Endothelial cell of umbilical vein (primary cell): Measurements from ENCODE around the gene LGR4. TPM values are rescaled to one million over a fixed set of nuclear protein-coding genes. Genes with fewer than 3 reads are reported as not detected.

ENCODE experiments used
- BruUV-seq: library from RNA; stranded (reverse); fragments of 400-500 nt; replicated peaks from 2 replicates; lab custom pipeline; 2021; lab: Mats Ljungman, UMichigan
- CTCF ChIA-PET: fragments of 300-600, 350-600 bp; sonication (Branson Sonifier 250); formaldehyde crosslinking; loops from one replicate; lab custom pipeline; 2021; ENCODE audit warnings: antibody characterized with exemption, inconsistent platforms; lab: Charles Lee
- POLR2A ChIA-PET: fragments of 300-600, 350-600 bp; sonication (Branson Sonifier 250); formaldehyde crosslinking; loops from one replicate; lab custom pipeline; 2021; ENCODE audit warnings: antibody characterized with exemption, inconsistent platforms; lab: Charles Lee
- DNase-seq: peaks from one replicate; pipeline ENCODE4 v3.0.0-alpha.2; 2011; ENCODE audit warnings: low read depth, low spot score
- FAIRE-seq: peaks from 2 replicates; lab custom pipeline; 2011; peaks lifted over from hg19 to GRCh38; lab: Jason Lieb, UNC
- H2AFZ ChIP-seq: 2 replicates; pipeline ENCODE4 v1.6.0; 2012; ENCODE audit warnings: low read depth, low read length, control low read depth, inconsistent platforms
- H3K27ac ChIP-seq: 2 replicates; pipeline ENCODE4 v1.5.1; 2011; ENCODE audit warnings: low read depth, mild to moderate bottlenecking, control low read depth, low read length, moderate library complexity; ENCODE audit not compliant: insufficient read depth
- H3K27me3 ChIP-seq, 2 experiments: 2 replicates each; pipeline versions ENCODE4 v1.6.0 to v1.6.1; 2011; ENCODE audit warnings: low read length in 2 of 2, mixed read lengths in 1 of 2; ENCODE audit not compliant: control insufficient read depth in 2 of 2, insufficient read depth in 2 of 2
- H3K36me3 ChIP-seq, 2 experiments: 2 replicates in 1 of 2; 3 replicates in 1 of 2; pipeline ENCODE4 v1.5.1; 2011; ENCODE audit warnings: low read length in 2 of 2, mild to moderate bottlenecking in 1 of 2, moderate library complexity in 1 of 2; ENCODE audit not compliant: control insufficient read depth in 2 of 2, insufficient read depth in 2 of 2; ENCODE audit errors: extremely low read depth in 1 of 2
- H3K4me1 ChIP-seq: 3 replicates; pipeline ENCODE4 v1.5.1; 2011; ENCODE audit warnings: mild to moderate bottlenecking, low read length; ENCODE audit not compliant: control insufficient read depth, insufficient read depth; ENCODE audit errors: extremely low read depth
- H3K4me2 ChIP-seq: 2 replicates; pipeline ENCODE4 v1.6.1; 2011; ENCODE audit warnings: low read length, control low read depth, mixed read lengths; ENCODE audit not compliant: insufficient read depth
- H3K4me3 ChIP-seq, 3 experiments: fragments of 200-600 bp in 1 of 3; sonication (generic), shearing (Covaris generic) in 1 of 3; replicated peaks in 1 of 3; 2 replicates each; pipeline ENCODE4 v1.5.1; 2011 to 2016; ENCODE audit warnings: control low read depth in 3 of 3, low read length in 3 of 3, mild to moderate bottlenecking in 2 of 3, inconsistent platforms in 1 of 3, low read depth in 1 of 3, moderate library complexity in 1 of 3; ENCODE audit not compliant: insufficient read depth in 1 of 3
- H3K79me2 ChIP-seq: 2 replicates; pipeline ENCODE4 v1.6.0; 2012; ENCODE audit warnings: low read length, inconsistent platforms; ENCODE audit not compliant: control insufficient read depth, insufficient read depth
- H3K9ac ChIP-seq: replicated peaks from 2 replicates; pipeline ENCODE3; 2011; ENCODE audit warnings: low read length, control low read depth; ENCODE audit not compliant: insufficient read depth; ENCODE audit errors: extremely low read depth
- H3K9me1 ChIP-seq: replicated peaks from 3 replicates; pipeline ENCODE4 v1.6.0; 2011; ENCODE audit warnings: mild to moderate bottlenecking, low read length; ENCODE audit not compliant: control insufficient read depth, insufficient read depth; ENCODE audit errors: extremely low read depth
- H3K9me3 ChIP-seq: replicated peaks from 2 replicates; pipeline ENCODE4 v1.5.1; 2012; ENCODE audit warnings: low read length, inconsistent platforms; ENCODE audit not compliant: control insufficient read depth, insufficient read depth
- H4K20me1 ChIP-seq: replicated peaks from 2 replicates; pipeline ENCODE3; 2011; ENCODE audit warnings: mild to moderate bottlenecking, low read length; ENCODE audit not compliant: control insufficient read depth, insufficient read depth; ENCODE audit errors: extremely low read depth
- EZH2 ChIP-seq: IDR thresholded peaks from 2 replicates; pipeline ENCODE4 v1.6.1; 2012; ENCODE audit warnings: borderline replicate concordance, low read depth, mild to moderate bottlenecking, moderate library complexity, low read length, inconsistent platforms; ENCODE audit not compliant: severe bottlenecking
- FOS ChIP-seq: IDR thresholded peaks from 2 replicates; pipeline ENCODE4 v1.6.1; 2011; ENCODE audit warnings: mild to moderate bottlenecking, low read length, moderate library complexity, borderline replicate concordance; ENCODE audit not compliant: insufficient read depth
- GATA2 ChIP-seq: IDR thresholded peaks from 2 replicates; pipeline ENCODE4 v1.7.0; 2011; ENCODE audit warnings: low read depth, mild to moderate bottlenecking, moderate library complexity, mixed read lengths, low read length; ENCODE audit not compliant: insufficient read length, insufficient read depth
- JUN ChIP-seq: IDR thresholded peaks from 2 replicates; pipeline ENCODE4 v1.6.1; 2011; ENCODE audit warnings: borderline replicate concordance, low read depth; ENCODE audit not compliant: insufficient read length, insufficient read depth
- MAX ChIP-seq: IDR thresholded peaks from 2 replicates; pipeline ENCODE4 v1.6.1; 2011; ENCODE audit not compliant: insufficient read depth, insufficient read length
- MYC ChIP-seq: IDR thresholded peaks from one replicate; pipeline ENCODE4 v1.6.1; 2011; ENCODE audit warnings: mild to moderate bottlenecking, low read depth, low read length
- POLR2A ChIP-seq: IDR thresholded peaks from 2 replicates; pipeline ENCODE4 v1.6.1; 2012; ENCODE audit warnings: low read depth, mild to moderate bottlenecking, control low read depth, low read length
- dilution Hi-C: fragments of 300-500 bp; cut with MboI; formaldehyde crosslinking; loops from one replicate; pipeline ENCODE4 v1.15.0; 2019; ENCODE audit warnings: low sequenced_read_pairs; ENCODE audit not compliant: extremely low pct_ligation_motif_present
- intact Hi-C: fragments of 100-400 bp; cut with micrococcal nuclease; formaldehyde crosslinking; loops from one replicate; pipeline ENCODE4 v1.10.0; 2022
- polyA plus RNA-seq, 4 experiments: library from polyadenylated mRNA; depleted of rRNA in 3 of 4; stranded (reverse) in 3 of 4; unstranded in 1 of 4; fragments of >200 nt; gene quantifications; 2 replicates each; pipeline versions ENCODE4 v1.2.1 to v1.2.3, GENCODE V29; 2011 to 2012; ENCODE audit warnings: missing spikeins in 1 of 4
- total RNA-seq: library from RNA; stranded (reverse); gene quantifications from 2 replicates; pipeline ENCODE4 v1.2.3, GENCODE V29; 2021

LGR4 gene
- total and polyA plus RNA-seq, 2 donors (not counting 3 experiments of a cell fraction or from before 2014, with no cell fraction given): 1.3 to 3.1 TPM

- no peaks in the 10 kb centered on the region for H3K9me3 ChIP-seq
- no peaks in the 10 kb centered on the region for H4K20me1 ChIP-seq
- H3K27me3 ChIP-seq: no peaks in the 10 kb centered on the region
- no peak for DNase-seq
- BruUV-seq: no TSS peak
- H3K4me1 ChIP-seq: no peaks in the 10 kb centered on the region
- H2AFZ ChIP-seq: no peak overlapping the region
- dilution Hi-C loops: no loop called here
- POLR2A ChIA-PET: interaction anchor here (0.6 kb wide), 1 partner anchor 1248 kb away, joined by 3 read pairs; no protein-coding TSS in a partner anchor
- FAIRE-seq: no peak
- intact Hi-C loops: no loop called here
- H3K4me3 ChIP-seq: no peak overlapping the region
- no peak for TF ChIP-seq MAX
- no peak for TF ChIP-seq JUN
- no peak for TF ChIP-seq POLR2A
- TF ChIP-seq MYC: no peak
- TF ChIP-seq EZH2: no peak
- no peak for TF ChIP-seq FOS
- no peak for TF ChIP-seq GATA2
- H3K36me3 ChIP-seq: no peaks in the 10 kb centered on the region
- CTCF ChIA-PET: interaction anchor here (1.5 kb wide), 1 partner anchor 47 kb away, joined by 3 read pairs; no protein-coding TSS in a partner anchor
- H3K27ac ChIP-seq: no peak overlapping the region
- no peaks in the 10 kb centered on the region for H3K9me1 ChIP-seq
- H3K79me2 ChIP-seq: no peaks in the 10 kb centered on the region
- H3K9ac ChIP-seq: no peak overlapping the region
- no peak overlapping the region for H3K4me2 ChIP-seq
Observed at GRCh38 chr11:27420722-27421572, 51.6 kb downstream of the LGR4 start.
